ENCODE results near the gene ACSS1. TPM values are rescaled to one million over a fixed set of nuclear protein-coding genes. Genes with fewer than 3 reads are reported as not detected.

Gene ACSS1
- total RNA-seq, 1 experiment from 2014 or later = 12.8 TPM

DNA sequence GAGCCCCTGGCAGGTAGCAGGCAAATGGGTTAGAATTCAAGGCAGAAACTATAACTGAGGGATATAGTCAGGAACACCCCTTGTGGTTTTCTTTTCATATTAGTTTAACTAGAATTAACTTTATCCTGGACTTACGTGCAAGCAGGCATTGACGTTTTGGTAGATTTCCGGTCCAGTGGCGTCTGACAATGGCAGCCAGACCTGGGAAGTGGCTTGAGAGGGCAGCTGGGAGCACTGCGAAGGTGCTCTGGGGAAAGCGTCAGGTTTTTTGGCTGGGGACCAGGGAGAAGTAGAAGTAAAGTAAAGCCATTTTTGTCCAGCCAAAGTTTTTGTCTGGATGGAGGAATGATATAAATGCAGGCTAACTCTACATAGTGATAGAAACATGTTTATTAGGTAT lies 8.4 kb upstream of the ACSS1 start:
- peaks cover 29% of the 10 kb centered on the region for H3K4me1 ChIP-seq (replicated peaks; ENCODE audit: insufficient read depth)
- peak overlapping the region; percentile 32; the same call in 1 of the 2 replicates for H3K4me2 ChIP-seq
- H3K27ac ChIP-seq = no peak overlapping the region
- H3K9me2 ChIP-seq (ENCODE audit: insufficient read depth) = no peaks in the 10 kb centered on the region
- no peaks in the 10 kb centered on the region for H3K27me3 ChIP-seq (ENCODE audit: insufficient read depth, low read depth)
- no TSS peak for BruUV-seq (replicated peaks)
- no peak for DNase-seq
- peaks cover 25% of the 10 kb centered on the region; the same call in 1 of the 2 replicates for H3F3A ChIP-seq (ENCODE audit: insufficient read depth, low read depth)
- 0 out of 2 replicates have a peak, but pooled peaks cover 3% of the 10 kb centered on the region for H3K9me3 ChIP-seq (ENCODE audit: insufficient read depth, low read depth)
- no peak for TF ChIP-seq EZH2 (IDR thresholded peaks at IDR 0.05; ENCODE audit: low read depth)
- TF ChIP-seq, protein P1, sequence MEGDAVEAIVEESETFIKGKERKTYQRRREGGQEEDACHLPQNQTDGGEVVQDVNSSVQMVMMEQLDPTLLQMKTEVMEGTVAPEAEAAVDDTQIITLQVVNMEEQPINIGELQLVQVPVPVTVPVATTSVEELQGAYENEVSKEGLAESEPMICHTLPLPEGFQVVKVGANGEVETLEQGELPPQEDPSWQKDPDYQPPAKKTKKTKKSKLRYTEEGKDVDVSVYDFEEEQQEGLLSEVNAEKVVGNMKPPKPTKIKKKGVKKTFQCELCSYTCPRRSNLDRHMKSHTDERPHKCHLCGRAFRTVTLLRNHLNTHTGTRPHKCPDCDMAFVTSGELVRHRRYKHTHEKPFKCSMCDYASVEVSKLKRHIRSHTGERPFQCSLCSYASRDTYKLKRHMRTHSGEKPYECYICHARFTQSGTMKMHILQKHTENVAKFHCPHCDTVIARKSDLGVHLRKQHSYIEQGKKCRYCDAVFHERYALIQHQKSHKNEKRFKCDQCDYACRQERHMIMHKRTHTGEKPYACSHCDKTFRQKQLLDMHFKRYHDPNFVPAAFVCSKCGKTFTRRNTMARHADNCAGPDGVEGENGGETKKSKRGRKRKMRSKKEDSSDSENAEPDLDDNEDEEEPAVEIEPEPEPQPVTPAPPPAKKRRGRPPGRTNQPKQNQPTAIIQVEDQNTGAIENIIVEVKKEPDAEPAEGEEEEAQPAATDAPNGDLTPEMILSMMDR (conservative IDR thresholded peaks at IDR 0.05) = no peak
- no peak overlapping the region for H3K4me3 ChIP-seq
- intact Hi-C loops (cut with micrococcal nuclease; ENCODE audit: unreplicated experiment) = loop anchor here (1.0 to 5.0 kb wide), 3 partner anchors 73 to 1179 kb away; no protein-coding TSS in a partner anchor
- ChIA-PET POLR2A (ENCODE audit: unreplicated experiment) (interaction anchor here (0.6 kb wide), 1 partner anchor 113 kb away, joined by 3 read pairs; no protein-coding TSS in a partner anchor), CTCF (interaction anchor here (1.2 kb wide), 1 partner anchor 71 kb away, joined by 5 read pairs; no protein-coding TSS in a partner anchor)
- no peak overlapping the region for H2AFZ ChIP-seq
- H3K36me3 ChIP-seq (ENCODE audit: low read depth) = no peaks in the 10 kb centered on the region
- no peaks in the 10 kb centered on the region for H3K79me2 ChIP-seq (ENCODE audit: low read depth)
- H4K20me1 ChIP-seq (ENCODE audit: insufficient read depth) = no peaks in the 10 kb centered on the region

DNA sequence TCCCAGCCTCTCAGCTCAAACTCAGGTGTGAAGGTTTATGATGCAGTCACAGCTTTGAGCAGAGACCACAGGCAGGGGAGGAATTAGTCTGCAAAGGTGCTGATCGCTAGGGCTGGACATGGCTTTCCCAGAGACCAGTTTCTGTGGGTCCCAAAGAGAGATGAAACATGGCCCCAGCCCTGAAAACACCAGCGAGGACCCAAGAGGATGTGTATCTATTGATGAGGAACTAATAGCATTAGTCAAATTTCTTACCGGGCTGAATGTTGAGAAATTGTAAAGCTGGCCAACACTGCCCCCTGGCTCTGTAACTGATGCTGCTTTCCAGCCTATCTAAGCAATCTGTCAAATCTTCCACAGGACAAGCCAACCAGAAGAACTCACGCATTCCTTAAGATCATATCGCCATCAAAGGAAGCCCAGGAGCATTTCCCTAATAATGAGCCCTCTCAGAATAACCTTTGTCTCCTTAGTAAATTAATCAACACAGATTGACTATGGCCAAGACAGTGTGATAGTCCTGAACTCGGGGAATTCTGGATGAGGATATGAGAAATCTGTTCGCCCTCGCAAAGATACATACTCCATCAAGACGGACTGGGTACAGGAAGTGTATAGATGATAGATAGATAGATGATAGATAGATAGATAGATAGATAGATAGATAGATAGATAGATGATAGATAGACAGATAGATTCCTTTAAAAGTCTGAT lies 7.8 kb upstream of the ACSS1 start:
- CTCF ChIA-PET = interaction anchor here (1.2 kb wide), 1 partner anchor 71 kb away, joined by 5 read pairs; no protein-coding TSS in a partner anchor
- H3K36me3 ChIP-seq (ENCODE audit: low read depth) = no peaks in the 10 kb centered on the region
- intact Hi-C loops (cut with micrococcal nuclease; ENCODE audit: unreplicated experiment) = loop anchor here (1.0 to 5.0 kb wide), 4 partner anchors 72 to 1178 kb away; no protein-coding TSS in a partner anchor
- H3F3A ChIP-seq (ENCODE audit: insufficient read depth, low read depth) = peaks cover 23% of the 10 kb centered on the region; the same call in 1 of the 2 replicates
- 0 out of 2 replicates have a peak, but pooled peaks cover 3% of the 10 kb centered on the region for H3K9me3 ChIP-seq (ENCODE audit: insufficient read depth, low read depth)
- no peaks in the 10 kb centered on the region for H3K79me2 ChIP-seq (ENCODE audit: low read depth)
- H3K27ac ChIP-seq = no peak overlapping the region
- no peak overlapping the region for H2AFZ ChIP-seq
- H3K4me2 ChIP-seq = peak overlapping the region; percentile 32; the same call in 1 of the 2 replicates
- POLR2A ChIA-PET (ENCODE audit: unreplicated experiment) = interaction anchor here (0.6 kb wide), 1 partner anchor 113 kb away, joined by 3 read pairs; no protein-coding TSS in a partner anchor
- no peaks in the 10 kb centered on the region for H4K20me1 ChIP-seq (ENCODE audit: insufficient read depth)
- H3K9me2 ChIP-seq (ENCODE audit: insufficient read depth) = no peaks in the 10 kb centered on the region
- DNase-seq = peak; percentile 68 to 76
- no TSS peak for BruUV-seq (replicated peaks)
- TF ChIP-seq, protein P1 (conservative IDR thresholded peaks at IDR 0.05) = peak; percentile 83
- no peak for TF ChIP-seq EZH2 (IDR thresholded peaks at IDR 0.05; ENCODE audit: low read depth)
- H3K27me3 ChIP-seq (ENCODE audit: insufficient read depth, low read depth) = no peaks in the 10 kb centered on the region
- H3K4me3 ChIP-seq = no peak overlapping the region
- peaks cover 24% of the 10 kb centered on the region for H3K4me1 ChIP-seq (replicated peaks; ENCODE audit: insufficient read depth)

DNA sequence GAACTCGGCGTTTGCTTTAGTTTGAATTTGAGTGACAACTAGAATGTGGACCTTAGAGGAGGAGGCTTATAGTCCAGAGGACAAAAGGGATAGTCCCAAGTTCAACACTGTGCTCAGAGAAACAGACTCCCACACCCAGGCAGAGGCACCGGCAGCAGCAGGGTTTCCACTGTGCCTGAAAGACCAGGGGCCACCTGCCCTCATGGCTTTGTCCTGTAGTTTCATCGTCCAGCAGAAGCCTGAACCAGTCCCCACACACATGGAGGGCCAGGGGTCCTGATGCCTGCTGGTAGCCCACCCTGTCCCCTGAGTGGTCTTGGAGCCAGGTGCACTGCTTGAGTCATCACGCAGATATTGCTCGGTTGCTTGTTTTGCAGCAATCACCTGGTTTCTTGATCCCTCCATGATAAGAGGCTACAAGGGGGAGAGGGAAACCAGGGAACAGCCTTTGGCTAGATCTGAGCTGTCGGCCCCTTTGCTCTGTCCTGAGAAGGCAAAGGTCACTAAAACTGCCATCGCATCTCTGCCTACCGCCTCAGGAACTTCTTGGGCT lies 7.2 kb upstream of the ACSS1 start:
- Histone ChIP-seq H3F3A (ENCODE audit: insufficient read depth, low read depth) (peaks cover 23% of the 10 kb centered on the region; the same call in 1 of the 2 replicates), H2AFZ (no peak overlapping the region), H3K4me2 (peak overlapping the region; percentile 32; the same call in 1 of the 2 replicates), H3K9me3 (ENCODE audit: insufficient read depth, low read depth) (0 out of 2 replicates have a peak, but pooled peaks cover 3% of the 10 kb centered on the region), H3K79me2 (ENCODE audit: low read depth) (no peaks in the 10 kb centered on the region), H3K4me3 (no peak overlapping the region), H3K27ac (no peak overlapping the region), H4K20me1 (ENCODE audit: insufficient read depth) (no peaks in the 10 kb centered on the region), H3K4me1 (replicated peaks; ENCODE audit: insufficient read depth) (peaks cover 31% of the 10 kb centered on the region), H3K36me3 (ENCODE audit: low read depth) (no peaks in the 10 kb centered on the region), H3K9me2 (ENCODE audit: insufficient read depth) (no peaks in the 10 kb centered on the region), H3K27me3 (ENCODE audit: insufficient read depth, low read depth) (no peaks in the 10 kb centered on the region)
- DNase-seq = no peak
- intact Hi-C loops (cut with micrococcal nuclease; ENCODE audit: unreplicated experiment) = loop anchor here (2.0 to 5.0 kb wide), 2 partner anchors 334 to 1178 kb away; no protein-coding TSS in a partner anchor
- ChIA-PET CTCF (interaction anchor here (1.2 kb wide), 1 partner anchor 70 kb away, joined by 5 read pairs; no protein-coding TSS in a partner anchor), POLR2A (ENCODE audit: unreplicated experiment) (no interaction called here)
- BruUV-seq (replicated peaks) = no TSS peak
- no peak for TF ChIP-seq EZH2 (IDR thresholded peaks at IDR 0.05; ENCODE audit: low read depth)
- TF ChIP-seq, protein P1 (conservative IDR thresholded peaks at IDR 0.05) = no peak
